Spleen (tissue), 7 donors: ENCODE measurements around the gene GAREM1.

Experiments used
- CTCF ChIP-seq, 11 experiments: fragments of 200-600 bp in 7 of 11; fragments of 450-650 bp in 4 of 11; sonication (generic) in 4 of 11; IDR thresholded peaks in 8 of 11; conservative IDR thresholded peaks in 3 of 11; 1 replicate in 7 of 11; 2 replicates in 4 of 11; pipeline versions ENCODE4 v1.4.0 to v1.8.0; 2016 to 2021; ENCODE audit warnings: antibody characterized with exemption in 11 of 11, inconsistent platforms in 4 of 11, mild to moderate bottlenecking in 1 of 11
- POLR2AphosphoS5 ChIP-seq, 3 donors: sonication (generic); formaldehyde crosslinking; IDR thresholded peaks; one replicate each; pipeline ENCODE4 v1.5.1; 2017; ENCODE audit warnings: antibody characterized with exemption in 3 of 3
- donor health status: DM: no; HTN: no; CAD: no; lungs with moderate emphysema.
- donor health status: DM: no; HTN: no; CAD: no.
- donor health status: DM: no; HTN: no; CAD: no.

DNA sequence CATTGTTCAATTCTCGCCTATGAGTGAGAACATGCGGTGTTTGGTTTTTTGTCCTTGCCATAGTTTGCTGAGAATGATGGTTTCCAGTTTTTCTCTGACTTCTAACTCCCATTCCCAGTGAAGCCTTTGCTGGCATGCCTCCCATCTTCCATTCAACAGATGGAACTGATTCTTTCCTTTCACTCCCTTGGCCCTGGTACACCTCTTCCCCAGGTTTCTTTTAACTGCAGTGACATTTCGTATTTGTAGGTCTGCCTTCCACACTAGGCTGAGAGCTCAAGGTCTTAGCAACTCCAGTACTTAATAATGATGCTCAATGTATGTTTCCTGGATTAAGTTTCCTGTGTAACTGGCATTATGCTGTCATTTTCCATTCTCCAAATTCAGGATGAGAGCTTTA is 48.5 kb downstream of the GAREM1 start:
- TF ChIP-seq POLR2AphosphoS5 (IDR thresholded peaks at IDR 0.05) (no peak), CTCF (IDR thresholded peaks at IDR 0.05 in 8 of 11, conservative IDR thresholded peaks at IDR 0.05 in 3 of 11) (no peak)
